Thymus (tissue), 11 donors: ENCODE measurements around the gene UGT1A10. TPM values are rescaled to one million over a fixed set of nuclear protein-coding genes. Genes with fewer than 3 reads are reported as not detected.

Experiments used
- DNase-seq, 9 donors: peaks; one replicate each; pipeline ENCODE4 v3.0.0-alpha.2; 2013; ENCODE audit warnings: low spot score in 9 of 9, low read depth in 6 of 9, missing footprints in 1 of 9
- H3K27ac ChIP-seq, 2 donors: one replicate each; pipeline ENCODE4 v1.5.1; 2013; ENCODE audit warnings: control low read depth in 1 of 2, low read depth in 1 of 2, low read length in 1 of 2, mild to moderate bottlenecking in 1 of 2, moderate library complexity in 1 of 2
- H3K27me3 ChIP-seq, 2 donors: one replicate each; pipeline ENCODE4 v1.5.1; 2013; ENCODE audit warnings: low read length in 1 of 2; ENCODE audit not compliant: control insufficient read depth in 2 of 2, insufficient read depth in 1 of 2
- H3K36me3 ChIP-seq, 2 donors: one replicate each; pipeline ENCODE4 v1.5.1; 2013; ENCODE audit warnings: low read length in 1 of 2, mild to moderate bottlenecking in 1 of 2, moderate library complexity in 1 of 2; ENCODE audit not compliant: control insufficient read depth in 2 of 2, insufficient read depth in 2 of 2
- H3K4me1 ChIP-seq, 2 donors: one replicate each; pipeline ENCODE4 v1.5.1; 2013; ENCODE audit warnings: low read length in 2 of 2; ENCODE audit not compliant: control insufficient read depth in 2 of 2, insufficient read depth in 2 of 2
- H3K4me3 ChIP-seq, 2 donors: one replicate each; pipeline ENCODE4 v1.5.1; 2013; ENCODE audit warnings: low read length in 2 of 2, control low read depth in 1 of 2, mild to moderate bottlenecking in 1 of 2
- H3K9me3 ChIP-seq, 2 donors: one replicate each; pipeline ENCODE4 v1.5.1; 2013; ENCODE audit warnings: low read length in 1 of 2, mild to moderate bottlenecking in 1 of 2; ENCODE audit not compliant: control insufficient read depth in 2 of 2, insufficient read depth in 1 of 2
- WGBS: extraction: QIAGEN DNeasy Blood & Tissue Kit; methylation state at CpG from one replicate; pipeline ENCODE4 v1.1.7; 2013; 5-methylcytosine and 5-hydroxymethylcytosine counted together
- polyA plus RNA-seq: library from polyadenylated mRNA; stranded (reverse); fragments of 200-250 nt; gene quantifications from one replicate; pipeline ENCODE4 v1.2.3, GENCODE V29; 2013
- total RNA-seq: library from RNA; stranded (reverse); fragments of 120-200 nt; gene quantifications from one replicate; pipeline ENCODE4 v1.2.4, GENCODE V29; 2013
- donor health status: healthy.

UGT1A10 gene
- total and polyA plus RNA-seq, 2 donors, result 0.09 to 0.39 TPM

DNA sequence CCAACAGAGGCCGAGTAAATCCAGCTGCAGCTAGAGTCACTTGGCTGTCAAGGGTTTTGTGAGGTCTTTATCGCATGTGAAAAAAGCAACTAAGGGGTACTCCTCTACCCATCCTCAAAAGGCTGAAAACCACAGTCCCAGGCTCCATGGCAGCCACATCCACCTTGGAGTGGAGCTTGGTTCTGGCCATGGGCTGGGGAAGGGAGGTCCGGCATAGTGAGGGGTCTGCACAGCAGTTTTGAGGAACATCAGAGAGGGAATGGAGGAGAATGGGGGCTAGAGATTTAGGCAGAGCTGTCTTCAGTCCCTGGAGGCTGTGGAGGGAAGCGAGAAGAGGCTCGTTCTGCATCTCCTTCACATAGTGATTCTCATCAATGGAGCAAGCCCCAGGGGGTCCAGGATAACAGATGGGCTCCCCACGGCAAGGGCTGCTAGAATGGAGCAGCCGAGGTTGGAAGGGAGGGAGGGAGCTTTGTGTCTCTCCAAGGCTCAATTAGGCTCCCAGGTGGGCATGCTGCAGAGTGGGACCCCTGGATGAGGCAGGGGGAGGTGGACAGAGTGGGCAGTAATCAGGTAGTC, 162.9 kb downstream of the UGT1A10 start:
- Histone ChIP-seq H3K9me3 (peaks cover 0 to 4% of the 10 kb centered on the region in 2 donors), H3K36me3 (no peaks in the 10 kb centered on the region), H3K4me1 (no peaks in the 10 kb centered on the region), H3K4me3 (no peak overlapping the region), H3K27me3 (no peaks in the 10 kb centered on the region), H3K27ac (no peak overlapping the region)
- DNase-seq, result no peak
- WGBS, result 71% methylated on average over 7 of the region's 7 CpGs

- no peak for DNase-seq
- Histone ChIP-seq H3K27me3 (peaks cover 0 to 2% of the 10 kb centered on the region in 2 donors), H3K9me3 (peaks cover 0 to 4% of the 10 kb centered on the region in 2 donors), H3K27ac (no peak overlapping the region), H3K4me1 (no peaks in the 10 kb centered on the region), H3K4me3 (no peak overlapping the region), H3K36me3 (no peaks in the 10 kb centered on the region)
- 56% methylated on average over 5 of the region's 5 CpGs for WGBS
Observed at GRCh38 chr2:233799716-233800115, 163.5 kb downstream of the UGT1A10 start.

DNA sequence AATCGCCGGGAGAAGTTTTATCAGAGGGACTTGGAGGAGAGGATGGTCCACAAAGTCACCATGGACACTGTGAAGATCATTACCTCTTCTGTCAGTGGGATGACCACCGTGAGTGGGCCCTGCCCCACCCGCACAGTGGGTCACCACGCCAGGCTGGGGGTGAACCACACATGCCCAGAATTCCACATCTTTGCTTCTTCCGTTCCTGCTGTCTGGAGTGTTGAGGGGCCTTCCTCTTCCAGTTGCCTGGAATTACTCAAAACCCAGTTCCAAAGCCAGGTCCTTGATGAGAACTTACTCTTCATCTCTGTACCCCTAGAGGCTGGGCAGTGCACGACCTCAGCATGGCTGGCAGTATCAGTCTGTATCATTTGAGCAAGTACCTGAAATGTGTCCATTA, 164.0 kb downstream of the UGT1A10 start:
- no peak overlapping the region for H3K27ac ChIP-seq
- WGBS, result 89% methylated on average over 7 of the region's 7 CpGs
- H3K9me3 ChIP-seq, result peaks cover 0 to 4% of the 10 kb centered on the region in 2 donors
- no peaks in the 10 kb centered on the region for H3K36me3 ChIP-seq
- DNase-seq, result no peak
- peaks cover 0 to 4% of the 10 kb centered on the region in 2 donors for H3K27me3 ChIP-seq
- no peak overlapping the region for H3K4me3 ChIP-seq
- H3K4me1 ChIP-seq, result no peaks in the 10 kb centered on the region

DNA sequence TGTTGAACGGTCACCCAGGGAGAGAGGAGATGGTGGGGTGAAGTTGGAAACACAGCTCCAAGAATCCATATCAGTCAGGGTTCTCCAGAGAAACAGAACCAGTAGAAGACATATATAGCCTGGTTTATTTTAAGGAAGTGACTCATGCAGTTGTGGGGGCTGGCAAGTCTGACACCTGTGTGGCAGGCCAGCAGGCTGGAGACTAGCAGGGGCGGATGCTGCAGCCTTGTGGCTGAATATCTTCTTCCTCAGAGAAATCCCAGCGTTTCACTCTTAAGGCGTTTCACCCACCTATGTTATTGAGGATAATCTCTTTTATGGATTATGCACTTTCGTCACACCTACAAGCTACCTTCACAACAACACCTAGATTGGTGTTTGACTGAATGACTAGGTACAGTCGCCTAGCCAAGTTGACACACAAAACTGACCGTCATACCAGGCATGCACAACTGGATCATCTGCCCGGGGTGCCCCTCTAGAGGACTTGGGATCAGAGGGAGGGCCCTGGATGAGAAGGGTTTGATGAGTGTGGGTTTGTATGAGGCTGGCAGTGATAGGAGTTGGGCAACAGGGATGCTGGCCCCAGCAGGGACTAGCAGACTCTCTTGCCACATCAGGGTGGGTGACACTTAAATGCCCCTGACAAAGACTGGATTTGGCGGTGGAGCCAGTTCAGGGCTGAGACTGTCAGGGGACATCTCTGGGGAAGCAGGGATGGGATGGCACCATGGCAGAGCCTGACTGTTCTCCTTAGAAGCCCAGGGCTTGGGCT, 165.3 kb downstream of the UGT1A10 start:
- 65% methylated on average over 9 of the region's 9 CpGs for WGBS
- no peak for DNase-seq
- Histone ChIP-seq H3K4me3 (no peak overlapping the region), H3K4me1 (no peaks in the 10 kb centered on the region), H3K27me3 (peaks cover 0 to 4% of the 10 kb centered on the region in 2 donors), H3K27ac (no peak overlapping the region), H3K9me3 (peaks cover 0 to 4% of the 10 kb centered on the region in 2 donors), H3K36me3 (no peaks in the 10 kb centered on the region)

GRCh38 chr2:233802132-233802815, 166.0 kb downstream of the UGT1A10 start:
- H3K4me1 ChIP-seq, result no peaks in the 10 kb centered on the region
- WGBS, result 82% methylated on average over 3 of the region's 3 CpGs
- H3K4me3 ChIP-seq, result no peak overlapping the region
- peaks cover 0 to 4% of the 10 kb centered on the region in 2 donors for H3K27me3 ChIP-seq
- DNase-seq, result no peak
- peaks cover 0 to 4% of the 10 kb centered on the region in 2 donors for H3K9me3 ChIP-seq
- H3K36me3 ChIP-seq, result no peaks in the 10 kb centered on the region
- no peak overlapping the region for H3K27ac ChIP-seq

DNA sequence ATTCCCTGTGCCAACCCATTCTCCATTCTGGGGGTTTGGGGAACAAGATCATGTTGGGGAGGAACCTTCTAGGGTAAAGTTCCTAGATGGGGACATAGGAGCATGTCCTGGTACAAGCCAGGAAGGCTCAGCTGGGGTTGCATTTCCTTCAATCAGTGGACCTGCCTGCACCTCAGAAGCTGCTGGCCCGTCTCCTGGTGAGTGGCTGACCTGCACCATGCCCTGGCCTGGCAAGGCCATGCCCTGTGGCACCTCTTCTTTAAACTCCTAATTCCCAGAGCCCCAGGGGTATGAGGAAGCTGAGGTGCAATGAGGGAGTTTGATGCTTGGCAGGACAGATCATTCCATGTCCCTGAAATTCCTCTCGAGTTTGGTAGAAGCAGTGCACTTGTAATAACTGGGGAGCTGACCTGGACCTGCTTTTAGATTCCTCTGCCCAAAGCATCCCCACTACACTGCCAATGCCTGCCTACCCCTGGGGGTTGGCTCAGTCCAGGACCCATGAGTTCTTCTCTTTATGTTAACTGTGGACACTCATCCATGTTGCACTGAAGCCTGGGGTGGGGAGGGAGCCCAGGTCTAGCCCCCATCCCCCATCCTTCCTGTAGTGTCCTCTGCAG, 167.2 kb downstream of the UGT1A10 start:
- H3K27ac ChIP-seq, result no peak overlapping the region
- H3K9me3 ChIP-seq, result peaks cover 0 to 4% of the 10 kb centered on the region in 2 donors
- no peak overlapping the region for H3K4me3 ChIP-seq
- no peaks in the 10 kb centered on the region for H3K36me3 ChIP-seq
- H3K4me1 ChIP-seq, result no peaks in the 10 kb centered on the region
- DNase-seq, result no peak
- H3K27me3 ChIP-seq, result peaks cover 0 to 4% of the 10 kb centered on the region in 2 donors
- WGBS, result 87% methylated on average over 2 of the region's 2 CpGs

DNA sequence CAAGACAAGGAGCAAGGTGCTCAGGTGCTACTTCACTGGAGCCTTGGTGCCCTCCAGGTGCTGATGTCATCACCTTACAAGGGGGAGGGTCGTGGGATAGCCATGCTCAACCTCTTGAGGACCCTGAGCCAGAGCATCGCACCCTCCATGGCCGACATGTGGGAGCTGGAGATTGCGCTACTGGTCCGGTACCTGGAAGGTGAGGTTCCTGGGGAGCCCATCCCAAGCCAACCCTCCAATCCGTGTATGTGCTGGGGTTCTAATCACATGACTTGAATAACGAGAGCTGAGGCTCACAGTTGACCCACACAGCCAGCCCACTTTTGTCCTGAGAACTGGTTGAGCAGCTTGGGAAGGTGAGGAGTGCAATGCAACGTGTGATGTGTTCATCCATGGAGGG, 167.7 kb downstream of the UGT1A10 start:
- H3K9me3 ChIP-seq, result peaks cover 0 to 4% of the 10 kb centered on the region in 2 donors
- H3K4me3 ChIP-seq, result no peak overlapping the region
- H3K4me1 ChIP-seq, result no peaks in the 10 kb centered on the region
- peaks cover 0 to 4% of the 10 kb centered on the region in 2 donors for H3K27me3 ChIP-seq
- H3K27ac ChIP-seq, result no peak overlapping the region
- no peak for DNase-seq
- no peaks in the 10 kb centered on the region for H3K36me3 ChIP-seq
- 78% methylated on average over 8 of the region's 8 CpGs for WGBS

GRCh38 chr2:233807215-233807865, 171.1 kb downstream of the UGT1A10 start:
- no peaks in the 10 kb centered on the region for H3K9me3 ChIP-seq
- H3K27ac ChIP-seq, result no peak overlapping the region
- H3K4me3 ChIP-seq, result no peak overlapping the region
- 80% methylated on average over 12 of the region's 12 CpGs for WGBS
- peaks cover 0 to 4% of the 10 kb centered on the region in 2 donors for H3K27me3 ChIP-seq
- H3K36me3 ChIP-seq, result no peaks in the 10 kb centered on the region
- no peak for DNase-seq
- H3K4me1 ChIP-seq, result no peaks in the 10 kb centered on the region
